Keratinocyte (primary cell): ENCODE data around the gene RPS19BP1. TPM values are rescaled to one million over a fixed set of nuclear protein-coding genes. Genes with fewer than 3 reads are reported as not detected.

ENCODE experiments used
- DNase-seq: peaks from one replicate; pipeline ENCODE4 v3.0.0-alpha.2; 2011; ENCODE audit warnings: low read depth, missing footprints, low spot score
- FAIRE-seq: peaks from 2 replicates; lab custom pipeline; 2011; peaks lifted over from hg19 to GRCh38; lab: Jason Lieb, UNC
- H2AFZ ChIP-seq: 2 replicates; pipeline ENCODE4 v1.6.0; 2012; ENCODE audit warnings: low read length, control low read depth, inconsistent platforms; ENCODE audit not compliant: control insufficient read depth
- H3K27ac ChIP-seq: 2 replicates; pipeline ENCODE4 v1.5.1; 2011; ENCODE audit warnings: low read length; ENCODE audit not compliant: control insufficient read depth, insufficient read depth
- H3K27me3 ChIP-seq: 3 replicates; pipeline ENCODE4 v1.6.0; 2011; ENCODE audit warnings: low read length; ENCODE audit not compliant: control insufficient read depth, insufficient read depth; ENCODE audit errors: extremely low read depth
- H3K36me3 ChIP-seq, 2 experiments: 2 replicates in 1 of 2; 3 replicates in 1 of 2; pipeline ENCODE4 v1.5.1; 2011; ENCODE audit warnings: low read length in 2 of 2, mild to moderate bottlenecking in 1 of 2; ENCODE audit not compliant: control insufficient read depth in 2 of 2, insufficient read depth in 2 of 2; ENCODE audit errors: extremely low read depth in 1 of 2
- H3K4me1 ChIP-seq: 3 replicates; pipeline ENCODE4 v1.5.1; 2011; ENCODE audit warnings: low read length; ENCODE audit not compliant: control insufficient read depth, insufficient read depth; ENCODE audit errors: extremely low read depth
- H3K4me2 ChIP-seq: 3 replicates; pipeline ENCODE4 v1.6.0; 2011; ENCODE audit warnings: low read depth, low read length; ENCODE audit not compliant: control insufficient read depth, insufficient read depth; ENCODE audit errors: extremely low read depth
- H3K4me3 ChIP-seq, 3 experiments: fragments of 200-600 bp in 1 of 3; sonication (generic) in 1 of 3; 2 replicates in 2 of 3; 3 replicates in 1 of 3; pipeline ENCODE4 v1.5.1; 2011 to 2016; ENCODE audit warnings: low read length in 3 of 3, mild to moderate bottlenecking in 3 of 3, control low read depth in 2 of 3, inconsistent platforms in 1 of 3, low read depth in 1 of 3, mixed read lengths in 1 of 3, mixed run types in 1 of 3, moderate library complexity in 1 of 3; ENCODE audit not compliant: control insufficient read depth in 2 of 3, insufficient read depth in 2 of 3; ENCODE audit errors: extremely low read depth in 1 of 3
- H3K79me2 ChIP-seq: 2 replicates; pipeline ENCODE4 v1.6.0; 2012; ENCODE audit warnings: low read length; ENCODE audit not compliant: control insufficient read depth, insufficient read depth
- H3K9ac ChIP-seq: 3 replicates; pipeline ENCODE4 v1.6.0; 2011; ENCODE audit warnings: low read length; ENCODE audit not compliant: control insufficient read depth, insufficient read depth; ENCODE audit errors: extremely low read depth
- H3K9me1 ChIP-seq: 3 replicates; pipeline ENCODE4 v1.6.0; 2011; ENCODE audit warnings: low read length; ENCODE audit not compliant: control insufficient read depth, insufficient read depth; ENCODE audit errors: extremely low read depth
- H3K9me3 ChIP-seq: 2 replicates; pipeline ENCODE4 v1.5.1; 2012; ENCODE audit warnings: low read depth, low read length; ENCODE audit not compliant: control insufficient read depth
- H4K20me1 ChIP-seq: 3 replicates; pipeline ENCODE4 v1.6.0; 2011; ENCODE audit warnings: low read length; ENCODE audit not compliant: control insufficient read depth, insufficient read depth; ENCODE audit errors: extremely low read depth
- EZH2 ChIP-seq: IDR thresholded peaks from one replicate; pipeline ENCODE4 v1.6.1; 2012; ENCODE audit warnings: inconsistent platforms, mild to moderate bottlenecking, low read length, moderate library complexity
- dilution Hi-C: fragments of 300-500 bp; cut with MboI; formaldehyde crosslinking; loops from one replicate; pipeline ENCODE4 v1.7.0; 2020; ENCODE audit warnings: low sequenced_read_pairs; ENCODE audit not compliant: extremely low pct_ligation_motif_present
- polyA plus RNA-seq, 5 experiments: library from polyadenylated mRNA; depleted of rRNA in 3 of 5; stranded (reverse) in 3 of 5; stranded (forward) in 1 of 5; unstranded in 1 of 5; fragments of >200 nt; gene quantifications; 1 replicate in 1 of 5; 2 replicates in 3 of 5; 3 replicates in 1 of 5; pipeline versions ENCODE4 v1.2.1 to v1.2.3, GENCODE V29; 2011 to 2012; ENCODE audit warnings: missing spikeins in 2 of 5, low read depth in 1 of 5, low replicate concordance in 1 of 5
- TF ChIP-seq, protein P1 (sequence below), 3 experiments: IDR thresholded peaks in 1 of 3; conservative IDR thresholded peaks in 1 of 3; optimal IDR thresholded peaks in 1 of 3; 2 replicates in 2 of 3; 3 replicates in 1 of 3; pipeline versions ENCODE3 to v1.5.1; 2011; ENCODE audit warnings: low read length in 3 of 3, mild to moderate bottlenecking in 3 of 3, moderate library complexity in 2 of 3, control low read depth in 1 of 3, inconsistent platforms in 1 of 3; ENCODE audit not compliant: insufficient read depth in 2 of 3; ENCODE audit errors: extremely low read depth in 1 of 3

RPS19BP1 gene
- polyA plus RNA-seq, 1 donor (not counting 4 experiments of a cell fraction or from before 2014, with no cell fraction given), result 67.3 TPM

DNA sequence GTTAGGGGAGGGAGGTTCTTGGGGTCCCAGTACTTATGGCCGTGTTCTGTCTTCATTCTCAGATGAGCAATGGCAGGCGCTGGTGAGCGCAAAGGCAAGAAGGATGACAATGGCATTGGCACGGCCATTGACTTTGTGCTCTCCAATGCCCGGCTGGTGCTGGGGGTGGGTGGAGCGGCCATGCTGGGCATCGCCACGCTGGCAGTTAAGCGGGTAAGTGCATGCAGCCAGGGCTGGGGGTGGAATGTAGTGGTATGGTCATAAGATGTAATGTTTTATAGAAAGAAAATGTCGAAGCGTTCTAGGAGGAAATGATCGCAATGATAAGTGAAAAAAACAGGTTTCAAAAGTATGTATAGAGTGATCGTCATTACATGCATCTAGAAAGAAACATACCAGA, 21.3 kb downstream of the RPS19BP1 start:
- Histone ChIP-seq H2AFZ (no peak overlapping the region), H3K9me1 (no peaks in the 10 kb centered on the region), H3K9ac (no peak overlapping the region), H3K4me1 (no peaks in the 10 kb centered on the region), H3K4me3 (no peak overlapping the region), H3K36me3 (peaks cover 33 to 51% of the 10 kb centered on the region in 2 experiments), H3K9me3 (no peaks in the 10 kb centered on the region), H3K4me2 (no peak overlapping the region), H3K79me2 (peaks cover 63% of the 10 kb centered on the region), H3K27ac (no peak overlapping the region), H4K20me1 (peaks cover 6% of the 10 kb centered on the region), H3K27me3 (no peaks in the 10 kb centered on the region)
- no peak for DNase-seq
- FAIRE-seq, result no peak
- no peak for TF ChIP-seq EZH2
- TF ChIP-seq, protein P1, sequence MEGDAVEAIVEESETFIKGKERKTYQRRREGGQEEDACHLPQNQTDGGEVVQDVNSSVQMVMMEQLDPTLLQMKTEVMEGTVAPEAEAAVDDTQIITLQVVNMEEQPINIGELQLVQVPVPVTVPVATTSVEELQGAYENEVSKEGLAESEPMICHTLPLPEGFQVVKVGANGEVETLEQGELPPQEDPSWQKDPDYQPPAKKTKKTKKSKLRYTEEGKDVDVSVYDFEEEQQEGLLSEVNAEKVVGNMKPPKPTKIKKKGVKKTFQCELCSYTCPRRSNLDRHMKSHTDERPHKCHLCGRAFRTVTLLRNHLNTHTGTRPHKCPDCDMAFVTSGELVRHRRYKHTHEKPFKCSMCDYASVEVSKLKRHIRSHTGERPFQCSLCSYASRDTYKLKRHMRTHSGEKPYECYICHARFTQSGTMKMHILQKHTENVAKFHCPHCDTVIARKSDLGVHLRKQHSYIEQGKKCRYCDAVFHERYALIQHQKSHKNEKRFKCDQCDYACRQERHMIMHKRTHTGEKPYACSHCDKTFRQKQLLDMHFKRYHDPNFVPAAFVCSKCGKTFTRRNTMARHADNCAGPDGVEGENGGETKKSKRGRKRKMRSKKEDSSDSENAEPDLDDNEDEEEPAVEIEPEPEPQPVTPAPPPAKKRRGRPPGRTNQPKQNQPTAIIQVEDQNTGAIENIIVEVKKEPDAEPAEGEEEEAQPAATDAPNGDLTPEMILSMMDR (optimal IDR thresholded peaks at IDR 0.05 in 1 of 3, IDR thresholded peaks at IDR 0.05 in 1 of 3, conservative IDR thresholded peaks at IDR 0.05 in 1 of 3; ENCODE audit: extremely low read depth in 1 of 3, insufficient read depth in 2 of 3, low read length in 3 of 3), result no peak
- dilution Hi-C loops, result no loop called here

DNA sequence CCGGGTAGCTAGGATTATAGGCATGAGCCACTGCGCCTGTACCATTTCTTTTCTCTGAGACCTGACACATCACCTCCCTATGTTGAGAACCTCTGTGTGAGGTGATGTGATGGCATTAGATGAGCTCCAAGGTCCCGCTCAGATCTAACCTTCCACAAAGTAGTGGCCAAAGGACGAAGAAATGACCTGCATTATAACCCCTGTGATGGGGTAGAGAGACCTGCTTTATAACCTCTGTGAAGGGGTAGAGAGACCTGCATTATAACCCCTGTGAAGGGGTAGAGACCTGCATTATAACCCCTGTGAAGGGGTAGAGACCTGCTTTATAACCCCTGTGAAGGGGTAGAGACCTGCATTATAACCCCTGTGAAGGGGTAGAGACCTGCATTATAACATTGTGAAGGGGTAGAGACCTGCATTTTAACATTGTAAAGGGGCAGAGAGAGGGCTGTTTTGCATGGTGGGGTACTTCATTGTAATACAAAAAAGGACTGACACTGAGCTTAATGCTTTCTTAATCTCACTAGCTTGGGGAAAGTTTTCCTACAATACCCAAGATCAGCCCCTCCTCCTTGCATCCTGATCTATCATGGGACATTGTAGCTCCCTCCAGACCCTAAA, 21.9 kb downstream of the RPS19BP1 start:
- no peaks in the 10 kb centered on the region for H3K9me3 ChIP-seq
- no peak overlapping the region for H3K4me2 ChIP-seq
- no peak for TF ChIP-seq EZH2
- TF ChIP-seq, protein P1 (optimal IDR thresholded peaks at IDR 0.05 in 1 of 3, IDR thresholded peaks at IDR 0.05 in 1 of 3, conservative IDR thresholded peaks at IDR 0.05 in 1 of 3; ENCODE audit: extremely low read depth in 1 of 3, insufficient read depth in 2 of 3, low read length in 3 of 3), result no peak
- H3K9ac ChIP-seq, result no peak overlapping the region
- no peak for DNase-seq
- FAIRE-seq, result no peak
- peaks cover 38 to 55% of the 10 kb centered on the region in 2 experiments for H3K36me3 ChIP-seq
- H3K4me1 ChIP-seq, result no peaks in the 10 kb centered on the region
- H3K27me3 ChIP-seq, result no peaks in the 10 kb centered on the region
- H4K20me1 ChIP-seq, result peaks cover 6% of the 10 kb centered on the region
- H2AFZ ChIP-seq, result no peak overlapping the region
- no peak overlapping the region for H3K27ac ChIP-seq
- H3K79me2 ChIP-seq, result peaks cover 69% of the 10 kb centered on the region
- H3K9me1 ChIP-seq, result no peaks in the 10 kb centered on the region
- dilution Hi-C loops, result no loop called here
- H3K4me3 ChIP-seq, result no peak overlapping the region
